Keratinocyte (primary cell): ENCODE results near the gene CPED1. TPM values are rescaled to one million over a fixed set of nuclear protein-coding genes. Genes with fewer than 3 reads are reported as not detected.

ENCODE experiments used
- DNase-seq: peaks from one replicate; pipeline ENCODE4 v3.0.0-alpha.2; 2011; ENCODE audit warnings: low read depth, missing footprints, low spot score
- FAIRE-seq: peaks from 2 replicates; lab custom pipeline; 2011; peaks lifted over from hg19 to GRCh38; lab: Jason Lieb, UNC
- H2AFZ ChIP-seq: 2 replicates; pipeline ENCODE4 v1.6.0; 2012; ENCODE audit warnings: low read length, control low read depth, inconsistent platforms; ENCODE audit not compliant: control insufficient read depth
- H3K27ac ChIP-seq: 2 replicates; pipeline ENCODE4 v1.5.1; 2011; ENCODE audit warnings: low read length; ENCODE audit not compliant: control insufficient read depth, insufficient read depth
- H3K27me3 ChIP-seq: 3 replicates; pipeline ENCODE4 v1.6.0; 2011; ENCODE audit warnings: low read length; ENCODE audit not compliant: control insufficient read depth, insufficient read depth; ENCODE audit errors: extremely low read depth
- H3K36me3 ChIP-seq, 2 experiments: 2 replicates in 1 of 2; 3 replicates in 1 of 2; pipeline ENCODE4 v1.5.1; 2011; ENCODE audit warnings: low read length in 2 of 2, mild to moderate bottlenecking in 1 of 2; ENCODE audit not compliant: control insufficient read depth in 2 of 2, insufficient read depth in 2 of 2; ENCODE audit errors: extremely low read depth in 1 of 2
- H3K4me1 ChIP-seq: 3 replicates; pipeline ENCODE4 v1.5.1; 2011; ENCODE audit warnings: low read length; ENCODE audit not compliant: control insufficient read depth, insufficient read depth; ENCODE audit errors: extremely low read depth
- H3K4me2 ChIP-seq: 3 replicates; pipeline ENCODE4 v1.6.0; 2011; ENCODE audit warnings: low read depth, low read length; ENCODE audit not compliant: control insufficient read depth, insufficient read depth; ENCODE audit errors: extremely low read depth
- H3K4me3 ChIP-seq, 3 experiments: fragments of 200-600 bp in 1 of 3; sonication (generic) in 1 of 3; 2 replicates in 2 of 3; 3 replicates in 1 of 3; pipeline ENCODE4 v1.5.1; 2011 to 2016; ENCODE audit warnings: low read length in 3 of 3, mild to moderate bottlenecking in 3 of 3, control low read depth in 2 of 3, inconsistent platforms in 1 of 3, low read depth in 1 of 3, mixed read lengths in 1 of 3, mixed run types in 1 of 3, moderate library complexity in 1 of 3; ENCODE audit not compliant: control insufficient read depth in 2 of 3, insufficient read depth in 2 of 3; ENCODE audit errors: extremely low read depth in 1 of 3
- H3K79me2 ChIP-seq: 2 replicates; pipeline ENCODE4 v1.6.0; 2012; ENCODE audit warnings: low read length; ENCODE audit not compliant: control insufficient read depth, insufficient read depth
- H3K9ac ChIP-seq: 3 replicates; pipeline ENCODE4 v1.6.0; 2011; ENCODE audit warnings: low read length; ENCODE audit not compliant: control insufficient read depth, insufficient read depth; ENCODE audit errors: extremely low read depth
- H3K9me1 ChIP-seq: 3 replicates; pipeline ENCODE4 v1.6.0; 2011; ENCODE audit warnings: low read length; ENCODE audit not compliant: control insufficient read depth, insufficient read depth; ENCODE audit errors: extremely low read depth
- H3K9me3 ChIP-seq: 2 replicates; pipeline ENCODE4 v1.5.1; 2012; ENCODE audit warnings: low read depth, low read length; ENCODE audit not compliant: control insufficient read depth
- H4K20me1 ChIP-seq: 3 replicates; pipeline ENCODE4 v1.6.0; 2011; ENCODE audit warnings: low read length; ENCODE audit not compliant: control insufficient read depth, insufficient read depth; ENCODE audit errors: extremely low read depth
- EZH2 ChIP-seq: IDR thresholded peaks from one replicate; pipeline ENCODE4 v1.6.1; 2012; ENCODE audit warnings: inconsistent platforms, mild to moderate bottlenecking, low read length, moderate library complexity
- dilution Hi-C: fragments of 300-500 bp; cut with MboI; formaldehyde crosslinking; loops from one replicate; pipeline ENCODE4 v1.7.0; 2020; ENCODE audit warnings: low sequenced_read_pairs; ENCODE audit not compliant: extremely low pct_ligation_motif_present
- polyA plus RNA-seq, 5 experiments: library from polyadenylated mRNA; depleted of rRNA in 3 of 5; stranded (reverse) in 3 of 5; stranded (forward) in 1 of 5; unstranded in 1 of 5; fragments of >200 nt; gene quantifications; 1 replicate in 1 of 5; 2 replicates in 3 of 5; 3 replicates in 1 of 5; pipeline versions ENCODE4 v1.2.1 to v1.2.3, GENCODE V29; 2011 to 2012; ENCODE audit warnings: missing spikeins in 2 of 5, low read depth in 1 of 5, low replicate concordance in 1 of 5
- TF ChIP-seq, protein P1 (sequence below), 3 experiments: IDR thresholded peaks in 1 of 3; conservative IDR thresholded peaks in 1 of 3; optimal IDR thresholded peaks in 1 of 3; 2 replicates in 2 of 3; 3 replicates in 1 of 3; pipeline versions ENCODE3 to v1.5.1; 2011; ENCODE audit warnings: low read length in 3 of 3, mild to moderate bottlenecking in 3 of 3, moderate library complexity in 2 of 3, control low read depth in 1 of 3, inconsistent platforms in 1 of 3; ENCODE audit not compliant: insufficient read depth in 2 of 3; ENCODE audit errors: extremely low read depth in 1 of 3

CPED1 gene
- polyA plus RNA-seq, 1 donor (not counting 4 experiments of a cell fraction or from before 2014, with no cell fraction given), result 0.62 TPM

DNA sequence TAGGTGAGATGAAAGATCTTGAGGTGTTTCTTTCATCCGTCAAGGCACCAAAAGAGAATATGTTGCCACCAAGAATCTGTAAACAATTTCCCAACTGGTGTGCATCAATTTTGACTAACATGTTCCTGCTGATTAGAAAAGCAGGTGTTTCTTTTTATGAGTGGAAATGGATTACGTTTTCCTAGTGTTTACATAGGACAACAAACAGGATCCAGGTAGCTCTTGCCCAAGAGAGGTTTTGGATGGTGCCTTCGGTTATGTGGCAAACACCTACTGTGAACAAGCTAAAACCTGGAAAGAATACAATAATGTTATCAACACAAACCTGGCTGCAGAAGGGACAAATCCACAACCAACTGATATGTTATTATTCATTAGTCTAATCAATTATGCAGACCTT, 286.7 kb downstream of the CPED1 start:
- TF ChIP-seq, protein P1, sequence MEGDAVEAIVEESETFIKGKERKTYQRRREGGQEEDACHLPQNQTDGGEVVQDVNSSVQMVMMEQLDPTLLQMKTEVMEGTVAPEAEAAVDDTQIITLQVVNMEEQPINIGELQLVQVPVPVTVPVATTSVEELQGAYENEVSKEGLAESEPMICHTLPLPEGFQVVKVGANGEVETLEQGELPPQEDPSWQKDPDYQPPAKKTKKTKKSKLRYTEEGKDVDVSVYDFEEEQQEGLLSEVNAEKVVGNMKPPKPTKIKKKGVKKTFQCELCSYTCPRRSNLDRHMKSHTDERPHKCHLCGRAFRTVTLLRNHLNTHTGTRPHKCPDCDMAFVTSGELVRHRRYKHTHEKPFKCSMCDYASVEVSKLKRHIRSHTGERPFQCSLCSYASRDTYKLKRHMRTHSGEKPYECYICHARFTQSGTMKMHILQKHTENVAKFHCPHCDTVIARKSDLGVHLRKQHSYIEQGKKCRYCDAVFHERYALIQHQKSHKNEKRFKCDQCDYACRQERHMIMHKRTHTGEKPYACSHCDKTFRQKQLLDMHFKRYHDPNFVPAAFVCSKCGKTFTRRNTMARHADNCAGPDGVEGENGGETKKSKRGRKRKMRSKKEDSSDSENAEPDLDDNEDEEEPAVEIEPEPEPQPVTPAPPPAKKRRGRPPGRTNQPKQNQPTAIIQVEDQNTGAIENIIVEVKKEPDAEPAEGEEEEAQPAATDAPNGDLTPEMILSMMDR (optimal IDR thresholded peaks at IDR 0.05 in 1 of 3, IDR thresholded peaks at IDR 0.05 in 1 of 3, conservative IDR thresholded peaks at IDR 0.05 in 1 of 3; ENCODE audit: extremely low read depth in 1 of 3, insufficient read depth in 2 of 3, low read length in 3 of 3), result no peak
- TF ChIP-seq EZH2, result no peak
- Histone ChIP-seq H3K27me3 (no peaks in the 10 kb centered on the region), H3K9me3 (no peaks in the 10 kb centered on the region), H4K20me1 (no peaks in the 10 kb centered on the region), H2AFZ (no peak overlapping the region), H3K4me3 (no peak overlapping the region), H3K9me1 (no peaks in the 10 kb centered on the region), H3K4me2 (no peak overlapping the region), H3K4me1 (peaks cover 4% of the 10 kb centered on the region), H3K27ac (no peak overlapping the region), H3K9ac (no peak overlapping the region), H3K79me2 (no peaks in the 10 kb centered on the region), H3K36me3 (no peaks in the 10 kb centered on the region)
- DNase-seq (no peak), FAIRE-seq (no peak)
- dilution Hi-C loops, result no loop called here

DNA sequence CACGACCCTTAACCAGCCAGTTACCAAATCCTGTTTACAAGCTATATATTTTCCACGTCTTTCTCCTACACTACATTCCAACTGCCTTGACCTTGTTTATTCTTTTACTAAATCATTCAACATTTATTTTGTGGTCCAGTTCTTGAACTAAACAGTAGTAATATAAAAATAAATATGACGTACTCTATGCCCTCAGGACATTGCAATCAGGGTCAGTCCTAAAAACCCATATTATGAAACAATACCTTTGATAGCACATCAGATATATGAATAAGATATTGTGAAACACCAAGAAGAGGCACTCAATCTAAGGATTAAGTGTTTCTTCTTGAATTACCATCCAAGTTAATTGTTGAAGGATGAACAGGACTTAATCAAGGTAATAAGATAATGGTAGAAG, 287.8 kb downstream of the CPED1 start:
- no peaks in the 10 kb centered on the region for H3K79me2 ChIP-seq
- no peak overlapping the region for H3K27ac ChIP-seq
- TF ChIP-seq, protein P1 (optimal IDR thresholded peaks at IDR 0.05 in 1 of 3, IDR thresholded peaks at IDR 0.05 in 1 of 3, conservative IDR thresholded peaks at IDR 0.05 in 1 of 3; ENCODE audit: extremely low read depth in 1 of 3, insufficient read depth in 2 of 3, low read length in 3 of 3), result no peak
- TF ChIP-seq EZH2, result no peak
- H3K4me1 ChIP-seq, result peaks cover 4% of the 10 kb centered on the region
- H3K9me3 ChIP-seq, result no peaks in the 10 kb centered on the region
- no peaks in the 10 kb centered on the region for H4K20me1 ChIP-seq
- dilution Hi-C loops, result no loop called here
- no peak overlapping the region for H2AFZ ChIP-seq
- no peak for FAIRE-seq
- no peak overlapping the region for H3K4me3 ChIP-seq
- no peak overlapping the region for H3K9ac ChIP-seq
- no peak for DNase-seq
- no peaks in the 10 kb centered on the region for H3K36me3 ChIP-seq
- no peaks in the 10 kb centered on the region for H3K27me3 ChIP-seq
- no peaks in the 10 kb centered on the region for H3K9me1 ChIP-seq
- H3K4me2 ChIP-seq, result no peak overlapping the region
